Upper lobe of left lung (tissue), 6 donors: ENCODE results near the gene CACNA1S. TPM values are rescaled to one million over a fixed set of nuclear protein-coding genes. Genes with fewer than 3 reads are reported as not detected.

Experiments
- ATAC-seq, 2 donors: fragments of 200-7000 bp; cut with Tn5 transposase; one replicate each; pipeline ENCODE4 v1.9.1; 2022; ENCODE audit warnings: mild to moderate bottlenecking in 2 of 2, moderate library complexity in 2 of 2; ENCODE audit not compliant: low FRiP score in 2 of 2
- DNase-seq, 2 donors: peaks; one replicate each; pipeline ENCODE4 v3.0.0-alpha.2; 2019 to 2020
- H3K27ac ChIP-seq, 4 donors: fragments of 200-600 bp; sonication (generic); one replicate each; pipeline ENCODE4 v1.5.1; 2016 to 2019
- H3K27me3 ChIP-seq, 4 donors: fragments of 200-600 bp; sonication (generic); one replicate each; pipeline ENCODE4 v1.5.1; 2017 to 2019
- H3K36me3 ChIP-seq, 4 donors: fragments of 200-600 bp; sonication (generic); one replicate each; pipeline ENCODE4 v1.5.1; 2016 to 2019
- H3K4me1 ChIP-seq, 4 donors: fragments of 200-600 bp; sonication (generic); one replicate each; pipeline ENCODE4 v1.5.1; 2018 to 2019
- H3K4me3 ChIP-seq, 4 donors: fragments of 200-600 bp; sonication (generic); one replicate each; pipeline ENCODE4 v1.5.1; 2017 to 2019; ENCODE audit warnings: mild to moderate bottlenecking in 2 of 4, moderate library complexity in 1 of 4
- H3K9me3 ChIP-seq, 4 donors: fragments of 200-600 bp; sonication (generic); one replicate each; pipeline ENCODE4 v1.5.1; 2018 to 2019
- CTCF ChIP-seq, 6 experiments: fragments of 450-650 bp in 4 of 6; fragments of 200-600 bp in 2 of 6; sonication (generic) in 2 of 6; IDR thresholded peaks; one replicate each; pipeline ENCODE4 v1.5.1; 2016 to 2019; ENCODE audit warnings: antibody characterized with exemption in 6 of 6
- EP300 ChIP-seq, 4 donors: sonication (generic); formaldehyde crosslinking; IDR thresholded peaks; one replicate each; pipeline ENCODE4 v1.5.1; 2017; ENCODE audit warnings: antibody characterized with exemption in 4 of 4, control low read depth in 2 of 4
- POLR2A ChIP-seq, 4 donors: fragments of 450-650 bp; IDR thresholded peaks; one replicate each; pipeline ENCODE4 v1.5.1; 2016 to 2017; ENCODE audit warnings: antibody characterized with exemption in 4 of 4, mild to moderate bottlenecking in 2 of 4
- POLR2AphosphoS5 ChIP-seq, 2 donors: sonication (generic); formaldehyde crosslinking; IDR thresholded peaks; one replicate each; pipeline ENCODE4 v1.5.1; 2017; ENCODE audit warnings: antibody characterized with exemption in 2 of 2
- WGBS, 2 donors: methylation state at CpG; one replicate each; pipeline ENCODE4 v1.1.5; 2017 to 2018; 5-methylcytosine and 5-hydroxymethylcytosine counted together
- total RNA-seq, 6 donors: library from RNA; depleted of rRNA in 4 of 6; stranded (reverse); fragments of >200 nt in 4 of 6; gene quantifications; one replicate each; pipeline versions ENCODE4 v1.1.0 to v1.2.1, GENCODE V29; 2016 to 2021
- donor health status: DM: no; HTN: no; CAD: no; lungs with moderate emphysema.
- donor health status: DM: no; HTN: yes; CAD: no; lungs with severe emphysema.

CACNA1S gene
- total RNA-seq, 6 donors from 2014 or later = 0.03 to 0.30 (median 0.10) TPM; not detected in 3

DNA sequence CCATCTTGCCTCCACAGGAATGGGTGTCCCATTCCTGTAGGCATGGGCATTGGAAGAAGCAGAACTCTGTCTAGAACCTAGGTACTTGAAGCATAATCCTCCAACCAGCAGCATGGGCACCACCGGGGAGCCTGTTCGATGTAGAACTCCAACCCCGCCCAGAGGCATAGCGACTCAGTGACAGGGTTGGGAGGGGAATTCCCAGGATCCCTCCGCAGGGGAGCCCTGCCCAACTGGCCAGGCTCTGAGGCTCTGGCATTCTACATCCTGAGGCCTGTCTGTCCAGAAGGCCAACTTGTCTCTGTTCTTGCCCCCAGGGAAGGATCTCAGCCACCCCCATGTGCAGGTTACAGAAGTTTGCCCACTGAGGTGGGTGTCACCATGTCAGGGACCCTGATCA is 38.2 kb downstream of the CACNA1S start:
- TF ChIP-seq POLR2AphosphoS5 (IDR thresholded peaks at IDR 0.05) = no peak
- no peak for TF ChIP-seq POLR2A (IDR thresholded peaks at IDR 0.05)
- no peak for TF ChIP-seq EP300 (IDR thresholded peaks at IDR 0.05)
- TF ChIP-seq CTCF (IDR thresholded peaks at IDR 0.05) = no peak
- 75% methylated on average over 5 of the region's 5 CpGs; no CpG with 5 or more reads in 1 of the 2 donors for WGBS, 2 donors
- H3K27me3 ChIP-seq = no peaks in the 10 kb centered on the region
- no peaks in the 10 kb centered on the region for H3K36me3 ChIP-seq
- H3K4me1 ChIP-seq = no peaks in the 10 kb centered on the region
- no peak overlapping the region for H3K4me3 ChIP-seq
- no peak for ATAC-seq
- no peak overlapping the region for H3K27ac ChIP-seq
- no peaks in the 10 kb centered on the region for H3K9me3 ChIP-seq
- no peak for DNase-seq

DNA sequence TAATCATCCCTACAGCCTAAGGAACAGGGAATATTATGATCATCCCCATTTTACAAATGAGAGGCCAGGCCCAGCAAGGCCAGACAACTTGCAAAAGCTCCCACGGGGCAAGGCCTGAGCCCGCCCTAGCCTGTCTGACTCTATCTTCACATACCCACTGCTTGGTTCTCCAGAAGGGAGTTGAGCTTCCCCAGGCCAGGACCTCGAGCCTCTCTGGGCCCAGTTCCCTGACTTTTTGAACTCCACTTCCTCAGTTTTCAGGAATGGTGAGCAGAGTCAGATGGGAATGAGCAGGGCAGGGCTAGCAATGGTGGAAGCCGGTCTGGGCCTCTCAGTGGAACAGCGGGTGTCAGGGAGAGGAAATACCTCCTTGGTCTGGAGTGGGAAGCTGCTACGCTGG is 39.3 kb downstream of the CACNA1S start:
- no peak for ATAC-seq
- Histone ChIP-seq H3K9me3 (no peaks in the 10 kb centered on the region), H3K27me3 (no peaks in the 10 kb centered on the region), H3K4me1 (no peaks in the 10 kb centered on the region), H3K4me3 (no peak overlapping the region), H3K27ac (no peak overlapping the region), H3K36me3 (no peaks in the 10 kb centered on the region)
- WGBS, 2 donors = 84 to 94% methylated on average over 5 to 6 of the region's 6 CpGs
- DNase-seq = no peak
- TF ChIP-seq POLR2AphosphoS5 (IDR thresholded peaks at IDR 0.05) (no peak), CTCF (IDR thresholded peaks at IDR 0.05) (no peak), POLR2A (IDR thresholded peaks at IDR 0.05) (no peak), EP300 (IDR thresholded peaks at IDR 0.05) (no peak)

GRCh38 chr1:201072149-201072548 is 40.1 kb downstream of the CACNA1S start:
- no peak for ATAC-seq

DNA sequence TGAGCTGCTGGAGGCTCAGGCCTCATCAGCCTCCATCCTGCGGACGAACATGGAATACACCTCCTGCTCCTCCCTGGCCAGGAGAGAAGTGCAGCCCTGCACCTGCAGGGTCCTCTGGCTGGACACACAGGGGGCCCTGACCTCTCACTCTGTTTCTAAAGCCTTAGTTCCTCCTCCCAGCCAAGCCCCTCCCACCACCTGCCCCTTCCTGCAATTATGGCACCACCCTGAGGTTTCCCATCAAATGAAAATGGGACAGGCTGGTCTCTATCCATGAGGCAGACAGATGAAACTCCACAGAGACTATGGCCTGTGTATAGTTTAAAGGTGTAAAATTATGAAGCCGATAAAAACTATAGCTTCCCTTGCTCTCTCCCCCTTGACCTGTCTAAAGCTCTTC is 42.6 kb downstream of the CACNA1S start:
- no peaks in the 10 kb centered on the region for H3K27me3 ChIP-seq
- H3K27ac ChIP-seq = no peak overlapping the region
- no peaks in the 10 kb centered on the region for H3K9me3 ChIP-seq
- H3K36me3 ChIP-seq = no peaks in the 10 kb centered on the region
- ATAC-seq (no peak), DNase-seq (no peak)
- TF ChIP-seq POLR2A (IDR thresholded peaks at IDR 0.05) = no peak
- no peak for TF ChIP-seq POLR2AphosphoS5 (IDR thresholded peaks at IDR 0.05)
- no peaks in the 10 kb centered on the region for H3K4me1 ChIP-seq
- no peak overlapping the region for H3K4me3 ChIP-seq
- 89 to 96% methylated on average over 3 of the region's 3 CpGs for WGBS, 2 donors

More at GRCh38 chr1:201072149-201072548, 40.1 kb downstream of the CACNA1S start:
- 74 to 84% methylated on average over 5 of the region's 5 CpGs for WGBS, 2 donors
- no peak for TF ChIP-seq POLR2A (IDR thresholded peaks at IDR 0.05)
- TF ChIP-seq EP300 (IDR thresholded peaks at IDR 0.05) = no peak
- no peak for TF ChIP-seq POLR2AphosphoS5 (IDR thresholded peaks at IDR 0.05)
- TF ChIP-seq CTCF (IDR thresholded peaks at IDR 0.05) = no peak
- Histone ChIP-seq H3K4me1 (no peaks in the 10 kb centered on the region), H3K9me3 (no peaks in the 10 kb centered on the region), H3K4me3 (no peak overlapping the region), H3K27me3 (no peaks in the 10 kb centered on the region), H3K36me3 (no peaks in the 10 kb centered on the region), H3K27ac (no peak overlapping the region)
- DNase-seq = no peak

GRCh38 chr1:201068976-201069375 is 43.2 kb downstream of the CACNA1S start:
- Histone ChIP-seq H3K36me3 (no peaks in the 10 kb centered on the region), H3K9me3 (no peaks in the 10 kb centered on the region), H3K4me1 (no peaks in the 10 kb centered on the region), H3K27me3 (no peaks in the 10 kb centered on the region), H3K27ac (no peak overlapping the region), H3K4me3 (no peak overlapping the region)
- ATAC-seq (no peak), DNase-seq (no peak)
- 60 to 80% methylated on average over 4 of the region's 4 CpGs for WGBS, 2 donors
- TF ChIP-seq POLR2A (IDR thresholded peaks at IDR 0.05) (no peak), CTCF (IDR thresholded peaks at IDR 0.05) (no peak)
